C1 segment of cervical spinal cord (tissue), 14 donors: ENCODE measurements around the gene CALHM1.
A peak's percentile ranks its signal among the peaks of the same experiment; 100 is the strongest.
"Not testable (repeated sequence)": the region's sequence is repeated elsewhere in the genome, so short reads cannot be mapped to it uniquely, and the experiment has no call there.

ENCODE experiments used
- DNase-seq, 14 donors: peaks; one replicate each; lab custom pipeline; 2025; lab: John Stamatoyannopoulos, UW

The CALHM1 gene

GRCh38 chr10:103458720-103459119, at the start of gene CALHM1:
TSS of gene CALHM1 (minus strand) at chr10:103458900. CDS start at chr10:103458751, 149 bp downstream.
- peak in 1 of 14 donors; percentile 62 for DNase-seq

- DNase-seq, result no peak
These were observed 48.8 kb upstream of the CALHM1 start for GRCh38 chr10:103507235-103508191.

DNA sequence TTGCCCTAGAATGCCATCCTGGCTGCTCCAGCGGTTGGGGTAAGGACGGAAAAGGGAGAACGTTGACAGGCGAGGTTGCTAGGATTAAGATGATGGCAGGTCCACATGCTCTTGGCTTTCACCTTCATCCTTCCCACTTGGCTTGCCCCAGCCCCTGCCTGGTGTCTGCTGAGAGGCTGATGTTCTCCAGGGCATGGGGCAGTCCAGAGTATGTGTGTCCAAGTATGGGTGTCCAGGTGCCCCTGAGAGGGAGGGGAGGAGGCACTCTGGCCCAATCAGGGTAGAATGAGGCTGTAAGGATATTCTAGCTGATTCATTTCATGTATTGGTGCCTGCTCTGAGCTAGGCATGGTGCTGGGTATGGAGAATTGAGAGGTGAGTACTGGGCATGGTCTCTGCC, 47.4 kb upstream of the CALHM1 start:
- DNase-seq, result no peak

DNA sequence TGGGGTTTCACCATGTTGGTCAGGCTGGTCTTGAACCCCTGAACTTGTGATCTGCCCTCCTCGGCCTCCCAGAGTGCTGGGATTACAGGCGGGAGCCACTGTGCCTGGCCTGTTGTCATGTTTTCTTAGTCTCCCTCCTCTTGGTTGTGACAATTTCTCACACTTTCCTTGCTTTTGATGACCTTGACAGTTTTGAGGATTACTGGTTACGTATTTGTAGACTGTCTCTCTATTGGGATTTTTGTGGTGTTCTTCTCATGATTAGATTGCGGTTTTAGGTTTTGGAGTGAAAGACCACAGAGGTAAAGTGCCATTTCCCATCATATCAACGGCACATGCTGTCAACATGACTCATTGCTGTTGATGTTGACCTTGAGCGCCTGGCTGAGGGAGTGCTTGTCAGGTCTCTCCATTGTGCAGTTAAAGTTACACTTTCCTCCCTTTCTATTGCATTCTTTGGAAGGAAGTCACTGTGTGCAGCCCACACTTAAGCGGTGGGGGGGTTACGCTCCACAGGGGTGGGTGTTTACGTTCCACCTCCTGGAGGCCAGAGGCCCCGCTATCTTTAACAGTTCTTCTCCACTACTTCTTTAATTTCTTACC, 45.6 kb upstream of the CALHM1 start:
- no peak for DNase-seq

GRCh38 chr10:103503777-103504176, 45.1 kb upstream of the CALHM1 start:
- DNase-seq, result not testable (repeated sequence)

DNA sequence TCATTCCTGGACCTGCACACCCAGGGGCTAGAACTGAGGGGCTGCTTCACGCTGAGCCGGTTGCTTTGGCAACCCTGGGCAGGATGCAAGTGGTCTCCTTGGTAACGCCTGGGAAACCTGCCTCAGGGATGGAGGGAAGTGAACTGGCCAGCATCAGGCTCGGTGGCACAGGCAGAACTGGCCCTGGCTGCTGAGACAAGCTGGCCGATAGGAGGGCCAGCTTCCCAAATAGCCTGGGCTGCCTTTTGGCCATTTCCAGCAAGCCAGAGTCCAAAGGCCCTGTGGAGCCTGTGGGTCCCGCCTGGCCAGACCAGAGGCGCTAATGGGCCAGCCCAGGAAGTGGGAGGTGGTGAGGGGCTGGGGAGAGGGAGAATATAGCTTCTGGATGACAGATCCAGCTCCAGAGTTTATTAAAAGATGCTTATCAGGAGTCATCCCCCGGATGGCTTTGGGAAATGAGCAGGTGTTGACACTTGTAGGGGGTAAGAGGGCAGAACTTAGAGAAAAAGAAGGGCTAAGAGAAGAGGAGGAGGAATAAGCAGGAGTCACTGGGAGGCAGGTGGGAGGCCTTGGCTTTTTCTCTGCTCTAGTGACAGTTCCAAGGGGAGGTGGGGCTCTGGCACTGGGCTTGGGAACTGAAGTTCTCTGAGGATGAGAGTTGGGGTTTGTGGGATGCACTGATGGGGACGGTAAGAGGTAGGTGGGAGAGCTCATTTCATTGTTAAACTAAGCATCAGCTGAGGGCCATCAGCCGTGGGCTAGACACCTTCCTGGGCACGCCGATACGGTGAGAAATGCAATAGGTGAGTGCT, 44.4 kb upstream of the CALHM1 start:
- DNase-seq, result peak in 4 of 14 donors; percentile 6 to 87 (median 36)

DNA sequence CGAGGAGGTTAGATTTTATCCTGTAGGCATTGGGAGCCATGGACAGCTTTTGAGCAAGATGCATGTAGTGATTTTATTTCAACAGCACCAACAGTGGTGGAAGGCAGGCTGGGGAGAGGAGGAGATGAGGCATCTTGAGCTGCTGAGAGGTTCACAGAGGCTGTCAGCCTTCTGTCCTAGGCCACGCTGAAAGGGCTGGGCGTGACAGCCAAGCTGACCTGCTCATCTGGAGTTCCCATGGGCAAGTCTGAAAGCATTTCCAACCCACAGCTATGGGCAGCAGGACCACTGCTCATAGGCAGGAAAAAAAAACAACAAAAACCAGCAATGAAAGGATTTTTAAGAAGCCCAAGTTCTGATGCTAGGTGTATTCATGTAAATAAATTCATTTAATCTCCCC, 42.5 kb upstream of the CALHM1 start:
- no peak for DNase-seq

GRCh38 chr10:103500481-103500880, 41.8 kb upstream of the CALHM1 start:
- no peak for DNase-seq

DNA sequence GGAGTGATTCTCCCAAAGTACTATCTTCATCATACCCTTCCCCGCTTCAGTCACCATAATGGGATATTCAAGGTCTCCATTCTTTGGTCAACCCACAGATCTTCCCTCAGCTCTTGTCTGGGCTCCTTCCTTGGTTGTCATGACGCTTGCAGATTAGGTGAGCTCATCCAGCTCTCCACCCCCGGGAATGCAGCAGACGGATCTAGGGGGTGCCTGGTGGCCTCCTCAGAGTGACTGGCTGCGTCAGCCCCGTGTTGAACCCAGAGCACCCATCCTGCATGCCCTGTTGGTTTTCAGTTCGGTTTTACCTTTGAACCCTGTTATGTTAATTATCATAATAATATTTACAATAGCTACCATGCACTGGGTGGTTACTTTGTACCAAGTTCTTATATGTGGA, 41.2 kb upstream of the CALHM1 start:
- DNase-seq, result no peak

GRCh38 chr10:103498936-103499638, 40.4 kb upstream of the CALHM1 start:
- no peak for DNase-seq

- peak in 1 of 14 donors; percentile 11 for DNase-seq
These were observed 38.6 kb upstream of the CALHM1 start for GRCh38 chr10:103497161-103497915.

DNA sequence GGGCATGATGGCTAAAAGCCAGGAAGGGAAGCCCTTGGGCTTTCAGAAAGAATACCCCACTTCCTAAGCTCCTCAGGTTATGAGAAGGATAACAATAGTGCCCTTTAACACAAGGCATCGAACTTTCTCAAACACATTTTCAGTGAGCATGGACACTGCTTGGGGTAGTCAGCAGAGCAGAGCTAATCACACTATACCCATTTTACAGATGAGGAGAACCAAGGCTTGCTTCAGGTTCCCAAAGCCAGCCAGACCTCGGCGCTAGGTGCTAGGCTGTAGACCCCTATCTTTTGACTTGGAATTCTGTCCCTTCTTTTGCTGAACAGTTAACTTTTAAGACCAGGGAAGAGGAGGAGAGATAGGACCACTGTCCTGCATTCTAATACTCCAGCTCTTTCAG, 36.6 kb upstream of the CALHM1 start:
- no peak for DNase-seq

DNA sequence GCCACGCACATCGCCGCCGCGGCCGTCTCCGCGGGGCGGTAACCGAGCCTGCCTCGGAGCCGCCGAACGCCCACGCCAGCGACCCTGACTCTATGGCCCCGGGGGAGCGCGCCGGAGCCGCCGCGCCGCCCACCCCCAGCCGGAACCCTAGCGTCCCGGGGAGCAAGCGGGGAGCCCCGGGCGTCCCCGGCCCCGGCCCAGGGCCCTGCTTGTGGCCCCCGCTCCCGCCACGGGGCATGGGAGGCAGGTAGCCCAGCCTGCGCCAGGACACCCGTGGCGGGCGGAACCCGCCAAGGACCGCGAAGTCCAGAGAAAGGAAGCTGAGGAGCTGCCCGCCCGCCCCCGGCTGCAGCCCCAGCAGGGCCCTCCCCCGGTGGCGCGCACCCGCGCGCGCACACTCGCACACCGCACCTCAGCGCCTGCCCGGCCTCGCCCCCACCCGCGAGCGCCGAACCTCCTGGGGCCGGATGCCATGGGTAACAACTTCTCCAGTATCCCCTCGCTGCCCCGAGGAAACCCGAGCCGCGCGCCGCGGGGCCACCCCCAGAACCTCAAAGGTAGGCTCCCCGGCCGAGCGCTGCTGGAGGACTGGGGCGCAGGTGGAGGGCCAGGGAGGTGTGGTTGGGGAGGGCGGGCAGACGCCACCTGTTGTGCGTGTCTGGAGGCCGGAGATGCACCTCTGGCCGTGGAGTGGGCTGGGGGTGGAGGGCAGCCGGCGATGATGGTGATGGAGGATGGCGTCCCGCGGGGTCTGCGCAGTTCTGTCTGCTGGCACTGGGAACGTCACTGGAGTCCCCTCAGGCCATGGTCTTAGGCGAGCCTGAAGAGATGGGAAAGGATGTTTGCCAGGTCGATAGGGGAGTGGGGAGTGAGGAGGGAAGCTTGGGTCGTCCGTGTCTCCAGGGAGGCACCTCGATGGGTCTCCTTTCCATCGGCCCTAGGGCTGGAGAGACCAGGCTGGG, 35.5 kb upstream of the CALHM1 start:
- DNase-seq, result peak in 1 of 14 donors; percentile 66

- peak in 1 of 14 donors; percentile 60 for DNase-seq
These were observed 34.7 kb upstream of the CALHM1 start, which contains the start of gene NEURL1 for GRCh38 chr10:103493362-103493915. TSS of gene NEURL1 (plus strand) at chr10:103493705. CDS start at chr10:103494388, 683 bp downstream.

GRCh38 chr10:103492655-103493261, 34.1 kb upstream of the CALHM1 start:
- no peak for DNase-seq

DNA sequence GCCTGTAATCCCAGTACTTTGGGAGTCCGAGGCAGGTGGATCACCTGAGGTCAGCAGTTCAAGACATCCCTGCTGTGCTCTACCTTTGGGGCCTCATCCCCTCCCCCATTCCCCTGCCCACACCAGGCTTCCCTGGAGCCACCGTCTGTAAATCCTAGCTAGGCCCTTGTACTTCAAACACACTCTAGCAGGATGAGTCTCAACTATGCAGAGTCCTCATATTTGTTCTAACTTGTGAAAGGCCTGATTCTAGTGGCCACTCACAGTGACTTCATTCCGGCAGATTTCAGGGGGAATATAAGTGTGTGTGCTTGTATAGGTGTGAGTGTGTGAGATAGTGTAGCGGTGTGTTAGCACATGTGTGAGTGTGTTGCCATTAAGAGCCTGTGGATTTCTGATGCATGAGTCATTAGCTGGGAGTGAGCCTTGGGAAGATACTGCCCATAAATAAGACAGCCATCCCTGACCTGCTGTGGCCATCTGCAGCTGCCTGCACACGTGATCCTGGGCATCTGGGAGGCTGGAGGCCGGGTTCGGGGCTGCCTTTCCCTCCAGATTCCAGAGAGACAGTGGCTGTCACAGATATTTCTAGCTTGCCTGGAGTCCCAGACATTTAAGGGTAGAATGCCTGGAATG, 33.1 kb upstream of the CALHM1 start:
- DNase-seq, result no peak

DNA sequence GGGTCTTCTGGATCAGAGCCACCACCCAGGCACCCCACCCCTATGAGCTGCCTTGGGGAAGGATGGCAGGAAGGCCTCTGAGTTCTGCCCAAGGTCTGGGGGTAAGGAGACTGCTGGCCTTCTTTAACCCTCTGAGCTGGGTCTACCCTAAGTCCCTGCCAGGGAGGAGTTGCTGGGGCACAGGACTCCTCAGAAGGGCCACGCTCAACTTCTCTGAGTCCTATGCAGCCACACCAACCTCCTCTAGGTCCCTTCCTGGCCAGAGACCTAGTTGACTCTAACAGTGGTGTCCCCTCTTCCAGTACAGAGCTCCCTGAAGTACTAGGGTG, 32.2 kb upstream of the CALHM1 start:
- DNase-seq, result no peak

GRCh38 chr10:103487410-103487708, 28.7 kb upstream of the CALHM1 start:
- no peak for DNase-seq
